A549 (cell line): ENCODE data around the gene PPP3CB.

ENCODE experiments used
- CTCF ChIP-seq: fragments of >200 bp; sonication (Bioruptor Twin); formaldehyde crosslinking; IDR thresholded peaks from 3 replicates; pipeline ENCODE4 v1.5.1; 2016
- EP300 ChIP-seq, 2 experiments: fragments of >200 bp; sonication (Bioruptor Twin); formaldehyde crosslinking; IDR thresholded peaks; 2 replicates in 1 of 2; 3 replicates in 1 of 2; pipeline ENCODE4 v1.6.1; 2016 to 2017
- KDM1A ChIP-seq: fragments of 200-600 bp; sonication (generic); IDR thresholded peaks from 2 replicates; pipeline ENCODE4 v1.6.1; 2016; ENCODE audit warnings: low read depth, mild to moderate bottlenecking
- RCOR1 ChIP-seq: fragments of 150-350 bp; IDR thresholded peaks from 2 replicates; pipeline ENCODE4 v1.6.1; 2014; ENCODE audit warnings: antibody characterized with exemption, low read length, low read depth
- TF ChIP-seq, protein P1 (sequence below): fragments of 450-650 bp; IDR thresholded peaks from 2 replicates; pipeline ENCODE4 v1.6.1; 2014; ENCODE audit warnings: antibody characterized with exemption

DNA sequence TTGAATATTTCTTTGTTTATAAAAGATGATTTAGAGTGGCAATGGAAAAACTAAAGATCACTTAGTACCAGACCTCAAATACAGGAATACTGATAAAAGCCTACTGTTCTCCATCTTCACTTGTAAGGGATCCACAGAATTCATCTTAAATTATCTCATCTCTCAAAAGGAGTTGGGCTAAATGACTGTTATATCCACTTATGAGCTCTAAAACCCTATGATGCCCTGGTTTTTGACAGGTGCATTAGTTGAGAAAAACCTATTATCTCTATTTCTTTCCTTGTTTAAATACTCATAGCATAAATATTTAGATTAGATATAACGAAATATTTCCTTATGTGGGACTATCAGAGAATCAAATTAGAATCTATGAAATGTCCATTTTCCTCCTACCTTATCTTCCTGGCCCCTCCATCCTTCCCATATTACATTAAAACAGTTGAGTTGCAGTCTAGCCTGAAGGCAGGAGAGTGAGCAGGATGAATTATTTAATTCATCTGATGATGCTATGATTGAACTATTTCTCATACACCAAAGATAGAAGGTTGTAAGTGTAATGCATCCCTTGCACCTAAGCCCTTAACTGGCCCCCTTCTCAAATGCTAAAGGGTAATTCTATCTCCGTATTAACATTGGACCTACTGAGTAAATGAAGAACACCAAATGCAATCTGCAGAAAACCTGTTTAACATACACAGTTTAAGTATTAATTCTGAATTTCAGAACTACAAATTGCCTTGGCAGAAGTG is 29.7 kb downstream of the PPP3CB start:
- TF ChIP-seq RCOR1 (no peak), KDM1A (no peak), CTCF (no peak), EP300 (IDR thresholded peaks at IDR 0.05) (no peak)
- TF ChIP-seq, protein P1, sequence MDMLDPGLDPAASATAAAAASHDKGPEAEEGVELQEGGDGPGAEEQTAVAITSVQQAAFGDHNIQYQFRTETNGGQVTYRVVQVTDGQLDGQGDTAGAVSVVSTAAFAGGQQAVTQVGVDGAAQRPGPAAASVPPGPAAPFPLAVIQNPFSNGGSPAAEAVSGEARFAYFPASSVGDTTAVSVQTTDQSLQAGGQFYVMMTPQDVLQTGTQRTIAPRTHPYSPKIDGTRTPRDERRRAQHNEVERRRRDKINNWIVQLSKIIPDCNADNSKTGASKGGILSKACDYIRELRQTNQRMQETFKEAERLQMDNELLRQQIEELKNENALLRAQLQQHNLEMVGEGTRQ = no peak
